NCI-H510A treated with DMSO at 0.1 percent for 48 hours (cell line): Measurements from ENCODE around the gene XXYLT1.

Source experiments
- DNase-seq: peaks from one replicate; lab custom pipeline; 2025; lab: John Stamatoyannopoulos, UW

Gene XXYLT1

DNA sequence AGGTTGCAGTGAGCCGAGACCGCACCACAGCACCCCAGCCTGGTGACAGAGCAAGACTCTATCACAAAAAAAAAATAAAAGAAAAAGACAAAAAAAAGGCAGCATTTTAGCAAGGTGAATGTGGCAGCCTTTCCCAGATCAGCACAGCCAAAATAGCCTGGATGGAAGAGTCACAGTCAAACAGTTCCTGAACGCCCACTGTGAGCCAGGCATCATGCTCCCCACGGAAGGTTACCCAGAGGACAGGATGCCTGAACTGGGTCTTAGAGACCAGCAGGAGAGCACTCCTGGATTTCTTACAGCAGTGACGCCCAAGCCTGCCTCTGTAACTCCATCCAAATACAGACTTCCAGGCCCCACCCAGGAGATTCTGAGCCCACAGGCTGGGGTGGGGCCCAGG, 4.5 kb downstream of the XXYLT1 start:
- DNase-seq = no peak

DNA sequence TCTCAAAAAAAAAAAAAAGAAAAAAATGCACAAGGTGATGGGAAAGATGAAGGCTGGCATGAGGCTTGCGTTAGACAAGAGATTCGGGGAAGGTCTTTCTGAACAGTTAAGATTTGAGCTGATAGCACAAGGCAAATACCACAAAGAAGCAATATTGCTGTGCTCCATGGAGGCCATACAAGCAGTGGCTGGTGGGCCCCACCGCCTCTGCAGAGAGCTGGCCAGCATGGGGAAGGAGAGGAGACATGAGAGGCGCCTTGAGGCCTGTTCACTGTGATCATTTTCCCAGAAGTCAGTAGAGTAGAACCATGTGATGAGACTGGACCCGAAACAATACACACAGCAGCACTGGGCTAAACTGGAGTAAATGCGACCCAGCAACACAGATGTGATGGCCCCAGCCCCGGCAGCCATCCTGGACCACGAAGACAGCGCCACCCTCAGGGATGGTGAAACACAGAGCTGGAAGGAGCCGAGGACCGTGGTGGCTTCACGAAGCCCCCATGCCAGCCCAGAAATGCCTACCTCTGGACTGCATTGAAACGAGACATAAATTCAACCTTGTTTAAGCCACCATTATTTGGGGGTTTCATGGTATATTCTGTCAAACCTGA, 5.5 kb downstream of the XXYLT1 start:
- DNase-seq = no peak

DNA sequence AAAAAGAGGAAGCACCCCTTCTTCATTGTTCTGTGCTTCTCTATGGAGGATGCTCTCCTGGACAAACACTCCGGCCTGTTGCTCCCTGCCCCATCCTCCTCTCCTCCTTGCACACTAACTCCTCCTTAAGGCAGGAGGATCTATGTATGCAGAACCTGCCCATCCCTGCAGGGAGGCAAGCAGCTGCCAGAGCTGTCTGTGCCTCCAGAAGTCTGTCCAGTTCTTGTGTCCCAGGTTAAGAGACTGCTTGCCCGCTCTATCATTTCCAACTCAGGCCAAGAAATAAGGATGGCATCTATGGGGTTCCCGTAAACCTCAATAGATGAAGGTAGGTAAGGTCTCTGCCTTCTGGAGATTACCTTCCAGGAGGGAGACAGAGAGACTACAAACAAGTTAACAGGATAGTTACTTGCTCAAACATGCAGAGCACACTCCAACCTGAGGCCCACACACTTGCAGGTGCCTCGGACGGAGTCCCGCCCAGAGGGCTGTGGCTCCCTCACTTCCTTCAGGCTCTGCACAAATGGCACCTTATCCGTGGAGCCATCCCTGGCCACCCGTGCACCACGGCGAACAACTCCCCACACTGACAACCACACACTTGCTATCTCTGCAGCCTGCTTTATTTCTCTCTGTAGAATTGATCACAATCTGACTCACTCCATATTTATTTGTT, 6.9 kb downstream of the XXYLT1 start:
- DNase-seq = no peak

GRCh38 chr3:195263193-195263924, 7.6 kb downstream of the XXYLT1 start:
- no peak for DNase-seq

DNA sequence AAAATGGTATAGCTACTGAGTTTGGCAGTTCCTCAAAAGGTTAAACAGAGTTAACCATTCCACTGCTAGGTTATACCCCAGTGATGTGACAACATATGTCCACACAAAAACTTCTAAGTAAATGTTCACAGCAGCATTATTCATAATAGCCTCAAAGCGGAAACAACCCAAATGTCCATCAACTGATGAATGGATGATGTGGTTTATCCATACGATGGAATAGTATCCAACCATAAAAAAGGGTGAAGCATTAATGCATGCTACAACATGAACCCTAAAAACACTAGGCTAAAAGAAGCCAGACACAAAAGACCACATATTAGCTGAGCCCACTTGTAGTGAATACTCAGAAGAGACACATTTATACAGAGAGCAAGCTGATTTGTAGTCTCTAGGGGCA, 9.0 kb downstream of the XXYLT1 start:
- no peak for DNase-seq

DNA sequence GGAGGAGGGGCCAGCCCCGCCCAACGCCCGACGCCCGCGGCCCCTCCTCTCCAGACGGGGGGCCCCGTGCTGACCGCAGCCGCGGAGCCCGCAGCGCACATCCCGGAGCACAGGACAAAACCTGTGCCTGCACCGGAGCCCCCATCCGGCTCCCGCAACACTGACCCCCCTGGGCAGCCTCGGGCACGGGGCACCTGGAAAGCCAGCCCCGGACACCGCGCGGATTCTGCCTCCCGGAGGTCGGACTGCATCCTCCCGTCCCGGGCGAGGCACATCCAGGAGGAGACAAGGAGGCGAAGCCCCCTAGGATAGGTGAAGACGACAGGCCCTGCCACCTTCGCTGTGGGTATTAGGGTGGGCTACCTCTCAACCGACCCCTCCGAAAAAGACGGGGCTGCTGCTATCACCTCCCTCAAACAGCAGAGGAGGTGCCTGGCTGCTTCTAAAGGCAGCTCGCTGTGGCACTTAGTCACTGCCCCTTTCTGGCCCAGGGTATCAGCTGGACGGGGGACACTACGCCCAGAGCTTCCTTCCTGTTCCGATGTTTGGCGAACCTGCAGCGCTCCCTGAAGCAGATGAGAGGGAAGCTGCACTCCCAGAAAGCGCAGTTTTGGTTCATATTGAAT, 10.6 kb downstream of the XXYLT1 start:
- peak; percentile 78 for DNase-seq

GRCh38 chr3:195259475-195260279, 11.3 kb downstream of the XXYLT1 start:
- DNase-seq = peak; percentile 78

DNA sequence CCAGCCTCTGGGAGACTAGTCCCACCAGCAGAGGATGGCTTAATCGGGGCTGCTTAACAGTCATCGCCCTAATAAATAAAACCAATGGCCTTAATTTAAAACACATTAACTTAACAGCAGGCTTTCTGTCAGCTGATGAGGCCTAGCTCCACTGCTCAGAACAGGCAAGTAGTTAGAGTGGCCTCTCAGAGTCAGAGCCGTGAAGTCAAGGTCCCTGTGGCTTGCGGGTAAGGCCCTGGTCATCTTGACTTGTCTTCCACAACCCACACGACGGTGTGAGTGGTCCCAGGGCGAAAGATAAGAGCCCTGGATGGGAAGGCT, 11.8 kb downstream of the XXYLT1 start:
- no peak for DNase-seq

GRCh38 chr3:195258449-195259153, 12.4 kb downstream of the XXYLT1 start:
- peak; percentile 58 for DNase-seq

DNA sequence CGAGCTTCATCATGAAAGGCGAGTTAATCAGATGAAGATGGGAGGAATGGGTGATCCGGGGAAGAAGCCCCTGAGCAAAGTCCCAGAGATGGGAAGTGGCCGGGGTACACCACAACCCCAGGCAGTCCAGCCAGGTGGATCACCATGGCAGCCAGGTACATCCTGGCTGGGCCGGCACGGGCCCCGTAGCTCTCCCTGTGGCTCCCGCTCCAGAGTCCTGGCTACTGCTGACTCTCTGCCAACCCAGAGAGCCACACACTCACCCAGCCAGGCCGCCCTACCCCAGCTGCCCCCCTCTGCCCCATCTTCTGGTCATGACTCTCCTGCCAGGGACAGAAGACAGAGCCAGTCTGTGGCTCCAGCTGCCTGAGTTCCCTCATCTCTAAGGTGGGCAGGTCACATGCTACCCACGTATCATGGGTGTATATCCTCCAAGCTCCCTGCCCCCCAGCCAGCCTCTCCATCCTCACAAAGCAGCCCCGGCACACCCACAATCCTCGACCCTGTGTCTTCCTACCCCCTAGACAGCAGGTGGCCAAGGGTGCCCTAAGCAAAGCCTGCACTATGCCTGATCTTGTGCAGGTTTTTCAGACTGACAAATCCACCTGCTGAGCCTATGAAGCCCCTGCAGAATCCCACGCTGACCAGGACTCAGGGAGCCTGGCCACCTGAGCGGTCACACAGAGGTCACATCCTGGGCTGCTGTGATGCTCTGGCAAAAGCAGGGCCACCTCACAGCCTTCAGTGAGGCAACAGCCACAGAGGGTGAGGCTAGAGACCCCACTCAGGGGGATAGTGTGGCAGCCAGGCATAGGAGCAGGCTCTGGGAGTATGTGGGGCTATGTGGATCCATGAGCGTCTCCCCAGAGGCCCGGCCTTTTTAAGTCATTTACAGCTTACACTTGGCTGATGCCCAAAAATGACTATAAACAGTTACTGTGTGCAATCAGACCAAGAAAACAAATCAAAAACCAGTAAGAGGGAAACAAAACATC, 13.2 kb downstream of the XXYLT1 start:
- no peak for DNase-seq

GRCh38 chr3:195256639-195257453, 14.1 kb downstream of the XXYLT1 start:
- DNase-seq = no peak

- DNase-seq = no peak
Observed at GRCh38 chr3:195255571-195256501, 15.1 kb downstream of the XXYLT1 start.

DNA sequence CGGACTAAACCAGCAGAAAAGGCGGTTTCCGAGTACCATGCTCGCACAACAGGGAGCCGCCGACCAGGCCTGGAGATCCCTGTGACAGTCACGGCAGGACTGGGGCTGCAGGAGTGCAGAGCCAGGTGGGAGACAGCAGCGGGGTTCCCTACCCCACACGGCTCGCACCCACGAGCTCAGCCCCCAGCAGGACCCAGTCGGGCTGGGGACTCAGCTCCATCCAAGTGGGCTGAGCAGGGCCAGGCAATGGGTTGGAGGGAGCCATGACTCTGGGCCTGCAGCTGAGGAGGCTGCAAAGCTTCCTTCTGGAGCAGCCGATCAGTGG, 15.8 kb downstream of the XXYLT1 start:
- DNase-seq = no peak

- DNase-seq = no peak
Observed at GRCh38 chr3:195254454-195255175, 16.3 kb downstream of the XXYLT1 start.

GRCh38 chr3:195253923-195254432, 17.0 kb downstream of the XXYLT1 start:
- DNase-seq = no peak

DNA sequence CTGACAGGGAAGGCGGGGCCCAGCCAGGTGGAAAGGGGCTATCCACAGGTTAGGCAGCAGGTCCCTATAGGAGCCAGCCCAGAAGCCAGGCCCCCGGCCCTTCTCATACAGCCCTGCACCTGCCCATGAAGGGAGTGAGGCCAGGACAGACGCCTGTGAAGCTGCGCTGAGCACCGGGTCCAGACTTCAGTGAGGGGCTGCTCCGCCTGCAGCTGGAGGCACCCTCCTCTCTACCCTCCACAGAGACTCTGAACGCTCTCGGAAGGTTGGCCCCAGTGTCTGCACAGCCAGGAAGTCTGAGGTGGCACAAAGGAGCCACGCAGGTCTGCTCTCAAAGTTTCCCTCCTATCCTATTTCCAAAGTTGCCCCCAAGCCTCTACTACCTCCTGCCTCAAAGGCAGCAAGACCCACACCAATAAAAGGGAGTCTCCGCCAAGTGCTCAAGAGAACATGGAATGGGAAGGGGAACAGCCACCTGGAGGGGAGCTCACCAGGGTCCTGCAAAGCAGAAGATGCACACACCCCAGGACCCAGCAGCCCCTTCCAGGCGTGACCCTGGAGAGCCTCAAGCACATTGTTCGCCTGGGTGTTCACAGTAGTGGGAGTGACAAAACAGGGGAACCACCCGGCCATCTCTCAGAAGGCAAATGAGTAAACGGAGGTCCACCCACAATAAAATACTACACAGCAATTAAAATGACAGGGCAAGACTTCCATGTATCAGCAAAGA, 19.5 kb downstream of the XXYLT1 start:
- DNase-seq = no peak
